GM18867 (cell line): ENCODE data around the gene HABP2.

Experiments
- ATAC-seq: cut with Tn5 transposase; IDR thresholded peaks from one replicate; pipeline ENCODE4 v1.9.1; 2021; ENCODE audit warnings: mild to moderate bottlenecking, moderate library complexity; ENCODE audit not compliant: unreplicated experiment

Gene HABP2

GRCh38 chr10:113600569-113600968, 47.7 kb downstream of the HABP2 start:
- no peak for ATAC-seq

- no peak for ATAC-seq
Measured at GRCh38 chr10:113603057-113603777, 50.4 kb downstream of the HABP2 start.

GRCh38 chr10:113604572-113604971, 51.7 kb downstream of the HABP2 start:
- ATAC-seq, result no peak

- ATAC-seq, result no peak
Measured at GRCh38 chr10:113605268-113605978, 52.6 kb downstream of the HABP2 start.

- ATAC-seq, result no peak
Measured at GRCh38 chr10:113609704-113610108, 56.9 kb downstream of the HABP2 start.

- ATAC-seq, result no peak
Measured at GRCh38 chr10:113610631-113611601, 58.1 kb downstream of the HABP2 start.

GRCh38 chr10:113612154-113612553, 59.3 kb downstream of the HABP2 start:
- no peak for ATAC-seq

GRCh38 chr10:113613427-113613826, 60.6 kb downstream of the HABP2 start:
- no peak for ATAC-seq

GRCh38 chr10:113613977-113614690, 61.3 kb downstream of the HABP2 start:
- ATAC-seq, result no peak

GRCh38 chr10:113616244-113617074, 63.6 kb downstream of the HABP2 start:
- ATAC-seq, result no peak

GRCh38 chr10:113617086-113617485, 64.2 kb downstream of the HABP2 start:
- no peak for ATAC-seq

- ATAC-seq, result no peak
Measured at GRCh38 chr10:113618338-113618737, 65.5 kb downstream of the HABP2 start.

GRCh38 chr10:113619401-113619800, 66.5 kb downstream of the HABP2 start:
- no peak for ATAC-seq

- ATAC-seq, result no peak
Measured at GRCh38 chr10:113620511-113620910, 67.7 kb downstream of the HABP2 start.

- no peak for ATAC-seq
Measured at GRCh38 chr10:113620936-113621335, 68.1 kb downstream of the HABP2 start.

- no peak for ATAC-seq
Measured at GRCh38 chr10:113621799-113622198, 68.9 kb downstream of the HABP2 start.

GRCh38 chr10:113622831-113623230, 70.0 kb downstream of the HABP2 start:
- no peak for ATAC-seq

- ATAC-seq, result no peak
Measured at GRCh38 chr10:113625461-113626186, 72.8 kb downstream of the HABP2 start.

GRCh38 chr10:113626809-113627355, 74.0 kb downstream of the HABP2 start:
- no peak for ATAC-seq
